ENCODE results near the gene KCNK2.

Gene KCNK2

GRCh38 chr1:215226757-215227156 is 144.2 kb downstream of the KCNK2 start:
- no peaks in the 10 kb centered on the region for H3K36me3 ChIP-seq (ENCODE audit: insufficient read depth, low read length)
- H3K4me3 ChIP-seq (ENCODE audit: low read depth in 1 of 2, low read length in 2 of 2), result no peak overlapping the region
- no peaks in the 10 kb centered on the region for H4K20me1 ChIP-seq (ENCODE audit: insufficient read depth, low read length)
- no peaks in the 10 kb centered on the region for H3K9me3 ChIP-seq (ENCODE audit: insufficient read depth, low read length, severe bottlenecking)
- no peaks in the 10 kb centered on the region for H3K4me1 ChIP-seq (ENCODE audit: insufficient read depth, low read length)
- ATAC-seq (ENCODE audit: insufficient read depth, low read depth) (no peak), DNase-seq (no peak)
- H3K27me3 ChIP-seq (ENCODE audit: insufficient read depth, low read length, poor library complexity), result no peaks in the 10 kb centered on the region
- H3K9ac ChIP-seq (ENCODE audit: low read depth, low read length), result no peak overlapping the region
- H3K27ac ChIP-seq (ENCODE audit: low read length), result no peak overlapping the region
- no peak overlapping the region for H3K4me2 ChIP-seq (ENCODE audit: insufficient read depth, low read length)
- H2AFZ ChIP-seq (ENCODE audit: low read depth, low read length), result no peak overlapping the region
- no peaks in the 10 kb centered on the region for H3K79me2 ChIP-seq (ENCODE audit: insufficient read depth, low read length)
- no peak for TF ChIP-seq EZH2 (IDR thresholded peaks at IDR 0.05; ENCODE audit: borderline replicate concordance, low read depth, low read length, severe bottlenecking)
- TF ChIP-seq CTCF (IDR thresholded peaks at IDR 0.05; ENCODE audit: borderline replicate concordance, extremely low read depth, low read length, poor library complexity, severe bottlenecking), result no peak

- Histone ChIP-seq H3K27me3 (ENCODE audit: insufficient read depth, low read length, poor library complexity) (no peaks in the 10 kb centered on the region), H3K9me3 (ENCODE audit: insufficient read depth, low read length, severe bottlenecking) (no peaks in the 10 kb centered on the region), H3K27ac (ENCODE audit: low read length) (no peak overlapping the region), H3K36me3 (ENCODE audit: insufficient read depth, low read length) (no peaks in the 10 kb centered on the region), H3K9ac (ENCODE audit: low read depth, low read length) (no peak overlapping the region), H2AFZ (ENCODE audit: low read depth, low read length) (no peak overlapping the region), H3K4me2 (ENCODE audit: insufficient read depth, low read length) (no peak overlapping the region), H4K20me1 (ENCODE audit: insufficient read depth, low read length) (no peaks in the 10 kb centered on the region), H3K79me2 (ENCODE audit: insufficient read depth, low read length) (no peaks in the 10 kb centered on the region), H3K4me3 (ENCODE audit: low read depth in 1 of 2, low read length in 2 of 2) (no peak overlapping the region), H3K4me1 (ENCODE audit: insufficient read depth, low read length) (no peaks in the 10 kb centered on the region)
- ATAC-seq (ENCODE audit: insufficient read depth, low read depth) (no peak), DNase-seq (no peak)
- TF ChIP-seq CTCF (IDR thresholded peaks at IDR 0.05; ENCODE audit: borderline replicate concordance, extremely low read depth, low read length, poor library complexity, severe bottlenecking) (no peak), EZH2 (IDR thresholded peaks at IDR 0.05; ENCODE audit: borderline replicate concordance, low read depth, low read length, severe bottlenecking) (no peak)
Measured at GRCh38 chr1:215228193-215228592, 145.7 kb downstream of the KCNK2 start.

GRCh38 chr1:215241451-215241850 is 158.9 kb downstream of the KCNK2 start:
- Histone ChIP-seq H2AFZ (ENCODE audit: low read depth, low read length) (no peak overlapping the region), H3K27me3 (ENCODE audit: insufficient read depth, low read length, poor library complexity) (no peaks in the 10 kb centered on the region), H3K79me2 (ENCODE audit: insufficient read depth, low read length) (no peaks in the 10 kb centered on the region), H4K20me1 (ENCODE audit: insufficient read depth, low read length) (no peaks in the 10 kb centered on the region), H3K27ac (ENCODE audit: low read length) (no peak overlapping the region), H3K4me1 (ENCODE audit: insufficient read depth, low read length) (no peaks in the 10 kb centered on the region), H3K4me2 (ENCODE audit: insufficient read depth, low read length) (no peak overlapping the region), H3K9ac (ENCODE audit: low read depth, low read length) (no peak overlapping the region), H3K9me3 (ENCODE audit: insufficient read depth, low read length, severe bottlenecking) (no peaks in the 10 kb centered on the region), H3K4me3 (ENCODE audit: low read depth in 1 of 2, low read length in 2 of 2) (no peak overlapping the region), H3K36me3 (ENCODE audit: insufficient read depth, low read length) (no peaks in the 10 kb centered on the region)
- ATAC-seq (ENCODE audit: insufficient read depth, low read depth) (no peak), DNase-seq (no peak)
- no peak for TF ChIP-seq CTCF (IDR thresholded peaks at IDR 0.05; ENCODE audit: borderline replicate concordance, extremely low read depth, low read length, poor library complexity, severe bottlenecking)
- no peak for TF ChIP-seq EZH2 (IDR thresholded peaks at IDR 0.05; ENCODE audit: borderline replicate concordance, low read depth, low read length, severe bottlenecking)
